ENCODE measurements around the gene RABEPK. TPM values are rescaled to one million over a fixed set of nuclear protein-coding genes. Genes with fewer than 3 reads are reported as not detected.
"Not testable (repeated sequence)": the region's sequence is repeated elsewhere in the genome, so short reads cannot be mapped to it uniquely, and the experiment has no call there.

The RABEPK gene
- polyA plus RNA-seq, 4 donors = 20.5 to 23.0 (median 21.8) TPM

DNA sequence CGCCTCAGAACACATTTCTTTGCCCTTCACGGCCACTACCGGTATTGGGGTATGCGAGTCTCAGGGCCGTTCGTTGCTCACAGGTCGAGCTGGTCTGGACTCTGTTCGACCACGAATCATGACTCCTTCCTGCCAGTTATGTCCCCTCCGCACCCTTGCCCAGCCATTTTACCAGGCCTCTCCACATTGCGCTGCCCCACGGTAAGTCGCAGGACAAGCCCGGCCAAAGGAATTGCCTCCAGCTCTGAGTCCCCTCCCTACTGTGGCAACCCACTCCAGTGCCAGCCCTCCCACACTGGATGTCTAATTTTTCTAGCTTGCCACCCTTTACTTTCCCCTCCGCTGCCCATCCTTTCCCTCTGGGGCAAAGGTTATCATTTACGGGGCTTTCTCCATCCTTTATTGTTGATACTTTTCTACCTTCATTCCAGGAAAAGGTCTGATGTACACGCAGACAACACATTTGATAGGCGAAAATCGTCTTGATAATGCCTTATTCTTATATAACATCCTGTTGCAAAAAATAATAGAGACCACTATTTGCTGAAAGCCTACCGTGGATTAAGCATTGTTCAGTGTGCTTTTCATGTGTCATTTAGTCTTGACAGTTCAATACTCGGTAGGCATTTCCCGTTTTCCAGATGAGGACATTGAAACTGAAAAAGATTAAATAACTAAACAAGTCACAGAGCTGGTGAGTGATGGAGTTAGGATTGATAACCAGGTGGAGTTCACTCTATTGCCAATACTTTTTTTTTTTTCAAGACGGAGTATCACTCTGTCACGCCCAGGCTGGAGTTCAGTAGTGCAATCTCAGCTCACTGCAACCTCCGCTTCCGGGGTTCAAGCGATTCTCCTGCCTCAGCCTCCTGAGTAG, 41.8 kb downstream of the RABEPK start:
- no peak for DNase-seq (ENCODE audit: low read depth in 4 of 4, low spot score in 2 of 4)

GRCh38 chr9:125243792-125244260, 43.5 kb downstream of the RABEPK start:
- DNase-seq (ENCODE audit: low read depth in 4 of 4, low spot score in 2 of 4) = no peak

- DNase-seq (ENCODE audit: low read depth in 4 of 4, low spot score in 2 of 4) = no peak
These were observed 45.9 kb downstream of the RABEPK start for GRCh38 chr9:125246261-125246667.

DNA sequence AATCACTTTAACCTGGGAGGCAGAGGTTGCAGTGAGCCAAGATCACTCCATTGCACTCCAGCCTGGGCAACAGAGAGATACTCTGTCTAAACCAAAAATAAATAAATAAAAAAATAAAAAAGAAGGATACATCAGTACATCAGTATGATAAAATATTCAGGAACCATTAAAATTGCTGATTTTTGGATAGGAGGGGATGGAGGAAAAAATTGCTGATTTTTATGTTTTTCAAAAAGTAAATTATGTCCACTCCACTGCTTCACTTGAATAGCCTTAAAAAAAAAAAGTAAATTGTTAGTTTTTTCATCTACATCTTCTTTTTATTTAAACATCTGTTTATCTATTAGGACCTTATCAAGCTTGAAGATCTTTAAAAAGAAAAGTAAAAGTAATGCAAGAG, 53.9 kb downstream of the RABEPK start:
- no peak for DNase-seq (ENCODE audit: low read depth in 4 of 4, low spot score in 2 of 4)

- DNase-seq (ENCODE audit: low read depth in 4 of 4, low spot score in 2 of 4) = no peak
These were observed 55.5 kb downstream of the RABEPK start for GRCh38 chr9:125255781-125256391.

- no peak for DNase-seq (ENCODE audit: low read depth in 4 of 4, low spot score in 2 of 4)
These were observed 57.9 kb downstream of the RABEPK start for GRCh38 chr9:125258160-125258785.

DNA sequence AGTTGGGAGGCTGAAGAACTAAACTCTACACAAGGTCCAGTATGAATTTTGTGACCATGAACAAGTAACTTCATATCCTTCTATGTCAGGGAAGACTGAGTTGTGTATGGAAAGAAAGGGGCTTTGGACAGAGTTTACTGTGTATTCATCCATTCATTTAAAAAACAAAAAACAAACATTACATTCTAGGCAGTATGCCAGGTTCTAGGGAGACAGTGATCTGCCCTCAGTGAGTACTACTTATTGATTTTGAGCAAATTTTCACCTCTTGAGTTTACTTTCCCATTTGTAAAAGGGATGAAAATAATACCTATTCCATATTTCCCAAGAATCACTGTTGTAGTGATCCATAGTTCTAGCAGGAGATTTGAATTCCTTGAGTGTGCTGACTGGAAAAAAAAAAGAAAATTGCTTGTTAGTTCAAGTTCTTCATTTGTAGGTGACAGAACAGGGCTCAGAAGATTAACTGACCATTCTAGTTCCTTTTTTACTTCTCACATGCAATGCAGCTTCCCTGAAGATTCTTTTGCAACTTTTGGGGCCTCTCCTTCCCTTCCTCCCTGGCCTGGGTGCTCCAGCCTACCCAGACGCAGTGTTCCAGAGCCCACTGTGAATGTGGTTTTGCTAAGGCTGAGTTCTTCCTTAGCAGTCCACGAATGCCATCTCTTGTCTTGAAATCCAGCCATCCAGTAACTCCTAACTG, 58.6 kb downstream of the RABEPK start:
- no peak for DNase-seq (ENCODE audit: low read depth in 4 of 4, low spot score in 2 of 4)

GRCh38 chr9:125260561-125260960, 60.2 kb downstream of the RABEPK start:
- no peak for DNase-seq (ENCODE audit: low read depth in 4 of 4, low spot score in 2 of 4)

- peak; percentile 64 to 91 (median 82) for DNase-seq (ENCODE audit: low read depth in 4 of 4, low spot score in 2 of 4)
These were observed 61.4 kb downstream of the RABEPK start, which contains the start of gene GAPVD1 for GRCh38 chr9:125261501-125262293. Gene GAPVD1, plus strand, starts transcription at chr9:125261826. Its CDS starts 37,096 bp downstream, at chr9:125298922.

- DNase-seq (ENCODE audit: low read depth in 4 of 4, low spot score in 2 of 4) = peak in 2 of 4 donors; percentile 20 to 29
These were observed 62.1 kb downstream of the RABEPK start for GRCh38 chr9:125262294-125262991.

GRCh38 chr9:125264068-125264467, 63.7 kb downstream of the RABEPK start:
- not testable (repeated sequence) for DNase-seq (ENCODE audit: low read depth in 4 of 4, low spot score in 2 of 4)

DNA sequence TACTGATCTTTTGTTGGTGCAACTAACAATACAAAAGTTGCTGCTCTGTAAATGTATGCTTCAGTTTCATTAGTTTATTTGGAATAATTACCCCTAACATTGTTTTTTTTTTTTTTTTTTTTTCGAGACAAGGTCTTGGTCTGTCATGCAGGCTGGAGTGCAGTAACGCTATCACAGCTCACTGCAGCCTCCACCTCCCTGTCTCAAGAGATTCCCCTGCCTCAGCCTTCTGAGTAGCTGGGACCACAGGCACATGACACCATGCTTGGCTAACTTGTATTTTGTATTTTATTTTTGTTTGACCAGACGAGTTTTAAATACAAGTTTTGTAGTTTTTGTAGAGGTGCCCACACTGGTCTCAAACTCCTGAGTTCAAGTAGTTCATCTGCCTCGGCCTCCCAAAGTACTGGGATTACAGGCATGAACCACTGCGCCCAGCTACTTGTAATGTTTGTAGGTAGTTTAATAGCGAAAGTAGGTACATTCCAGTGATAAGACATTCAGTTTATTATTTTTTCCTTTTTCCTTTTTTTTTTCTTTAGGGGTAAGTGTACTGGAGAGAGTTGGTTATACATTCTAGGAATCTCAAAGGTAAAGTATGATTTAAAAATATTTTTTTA, 68.2 kb downstream of the RABEPK start:
- DNase-seq (ENCODE audit: low read depth in 4 of 4, low spot score in 2 of 4) = no peak

GRCh38 chr9:125269014-125269397, 68.7 kb downstream of the RABEPK start:
- DNase-seq (ENCODE audit: low read depth in 4 of 4, low spot score in 2 of 4) = no peak

DNA sequence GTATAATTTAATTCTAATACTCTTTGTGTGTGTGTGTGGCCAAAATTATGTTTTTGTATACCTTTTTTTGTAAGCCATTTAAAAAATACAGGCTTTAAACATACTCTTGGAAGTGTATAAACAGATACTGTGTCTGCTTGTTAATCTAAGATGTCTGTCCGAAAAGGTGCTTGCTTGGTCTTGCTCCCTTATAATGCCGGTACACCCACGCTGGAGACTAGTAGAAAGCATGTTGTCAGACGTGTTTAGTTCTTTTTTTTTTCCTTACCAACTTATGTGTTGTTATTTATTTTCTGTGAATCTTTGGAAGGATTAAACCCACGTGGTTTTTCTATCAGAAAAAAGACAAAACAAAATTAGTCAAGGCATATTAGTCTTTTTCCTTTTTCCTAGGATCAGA, 70.7 kb downstream of the RABEPK start:
- DNase-seq (ENCODE audit: low read depth in 4 of 4, low spot score in 2 of 4) = no peak

DNA sequence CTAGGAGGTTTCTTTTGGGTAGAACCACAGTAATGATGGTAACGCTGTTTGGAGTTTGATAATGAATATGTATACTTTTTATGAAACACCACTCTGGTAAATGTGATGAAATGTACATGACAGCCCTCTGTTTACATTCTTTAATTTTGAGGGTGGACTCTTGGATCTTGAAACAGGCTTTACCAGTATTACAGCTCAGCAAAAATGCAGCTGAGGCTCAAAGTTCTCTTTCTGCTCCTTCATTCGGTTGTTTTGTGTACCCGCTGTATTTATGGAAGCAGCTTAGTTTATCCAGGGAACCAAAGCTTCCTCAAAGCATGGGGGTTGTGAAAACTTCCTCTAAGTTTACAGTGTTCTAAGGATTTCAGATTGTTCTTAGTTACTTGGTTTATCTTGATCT, 72.4 kb downstream of the RABEPK start:
- DNase-seq (ENCODE audit: low read depth in 4 of 4, low spot score in 2 of 4) = no peak

DNA sequence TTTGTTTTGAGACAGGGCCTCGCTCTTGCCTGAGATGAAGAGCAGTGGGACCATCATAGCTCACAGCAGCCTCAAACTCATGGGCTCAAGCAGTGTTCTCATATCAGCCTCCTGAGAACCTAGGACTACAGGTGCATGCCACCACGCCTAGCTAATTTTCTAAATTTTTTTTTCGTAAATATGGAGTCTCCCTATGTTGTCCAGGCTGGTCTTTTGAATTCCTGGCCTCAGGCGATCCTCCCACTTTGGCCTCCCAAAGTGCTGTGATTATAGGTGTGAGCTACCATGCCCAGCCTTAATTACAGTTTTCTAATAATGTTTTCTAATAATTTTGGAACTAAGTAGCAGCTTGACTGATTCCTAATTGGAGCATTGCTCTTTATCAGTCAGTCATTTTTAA, 76.4 kb downstream of the RABEPK start:
- DNase-seq (ENCODE audit: low read depth in 4 of 4, low spot score in 2 of 4) = no peak

GRCh38 chr9:125277411-125277810, 77.1 kb downstream of the RABEPK start:
- no peak for DNase-seq (ENCODE audit: low read depth in 4 of 4, low spot score in 2 of 4)

DNA sequence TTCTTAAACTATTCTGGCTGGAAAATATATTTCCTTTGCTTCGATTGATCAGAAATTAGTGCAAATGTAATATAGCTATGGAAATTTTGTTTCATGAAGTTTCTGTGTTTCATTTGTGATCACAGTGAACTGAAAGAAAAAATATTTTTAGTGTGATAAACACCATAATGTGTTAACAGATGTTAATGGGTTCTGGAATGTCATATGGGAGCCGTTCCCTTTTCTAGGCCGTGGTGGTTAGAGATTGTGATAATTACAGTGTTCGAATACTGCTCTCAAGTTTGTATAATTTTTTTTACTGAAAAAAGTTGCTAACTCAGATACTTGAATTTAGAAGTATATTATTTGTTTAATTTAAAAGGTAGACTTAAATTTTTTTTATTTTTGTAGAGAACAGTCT, 80.6 kb downstream of the RABEPK start:
- DNase-seq (ENCODE audit: low read depth in 4 of 4, low spot score in 2 of 4) = no peak
